ENCODE results near the gene GLG1.
A peak's percentile ranks its signal among the peaks of the same experiment; 100 is the strongest.

GLG1 gene

DNA sequence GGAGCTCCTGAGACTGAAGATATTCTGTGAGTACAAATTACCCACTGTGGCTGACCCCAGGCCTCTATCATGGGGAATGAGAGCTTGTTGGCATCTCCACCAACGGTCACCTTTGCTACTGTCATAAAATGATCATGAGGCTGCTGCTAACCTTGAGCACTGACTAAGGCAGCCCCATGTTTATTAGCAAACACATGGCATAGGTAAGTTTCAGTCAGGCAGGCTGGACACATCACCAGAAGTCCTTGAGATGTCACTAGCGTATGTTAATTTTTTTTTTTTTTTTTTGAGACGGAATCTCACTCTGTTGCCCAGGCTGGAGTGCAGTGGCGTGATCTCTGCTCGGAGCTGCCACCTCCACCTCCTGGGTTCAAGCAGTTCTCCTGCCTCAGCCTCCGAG lies 1.5 kb upstream of the GLG1 start:
- peaks cover 0 to 5% of the 10 kb centered on the region in 2 donors for H3K36me3 ChIP-seq (ENCODE audit: control insufficient read depth in 1 of 2, insufficient read depth in 2 of 2, low read length in 2 of 2)
- H3K4me1 ChIP-seq (ENCODE audit: control insufficient read depth in 1 of 2, insufficient read depth in 2 of 2, low read length in 2 of 2): peaks cover 20 to 22% of the 10 kb centered on the region in 2 donors
- H3K4me3 ChIP-seq (ENCODE audit: low read depth in 1 of 2, low read length in 2 of 2): no peak overlapping the region
- no peaks in the 10 kb centered on the region for H3K9me3 ChIP-seq (ENCODE audit: control insufficient read depth in 1 of 2, low read length in 2 of 2)
- no peaks in the 10 kb centered on the region for H3K27me3 ChIP-seq (ENCODE audit: low read depth, low read length)
- no peak overlapping the region for H3K27ac ChIP-seq (ENCODE audit: low read length)

- Histone ChIP-seq H3K36me3 (ENCODE audit: control insufficient read depth in 1 of 2, insufficient read depth in 2 of 2, low read length in 2 of 2) (peaks cover 0 to 5% of the 10 kb centered on the region in 2 donors), H3K4me3 (ENCODE audit: low read depth in 1 of 2, low read length in 2 of 2) (peak overlapping the region in 1 of 2 donors; percentile 99), H3K27ac (ENCODE audit: low read length) (no peak overlapping the region), H3K9me3 (ENCODE audit: control insufficient read depth in 1 of 2, low read length in 2 of 2) (no peaks in the 10 kb centered on the region), H3K4me1 (ENCODE audit: control insufficient read depth in 1 of 2, insufficient read depth in 2 of 2, low read length in 2 of 2) (peaks cover 20 to 22% of the 10 kb centered on the region in 2 donors), H3K27me3 (ENCODE audit: low read depth, low read length) (no peaks in the 10 kb centered on the region)
These were observed 1.0 kb upstream of the GLG1 start for GRCh38 chr16:74607962-74608356.

DNA sequence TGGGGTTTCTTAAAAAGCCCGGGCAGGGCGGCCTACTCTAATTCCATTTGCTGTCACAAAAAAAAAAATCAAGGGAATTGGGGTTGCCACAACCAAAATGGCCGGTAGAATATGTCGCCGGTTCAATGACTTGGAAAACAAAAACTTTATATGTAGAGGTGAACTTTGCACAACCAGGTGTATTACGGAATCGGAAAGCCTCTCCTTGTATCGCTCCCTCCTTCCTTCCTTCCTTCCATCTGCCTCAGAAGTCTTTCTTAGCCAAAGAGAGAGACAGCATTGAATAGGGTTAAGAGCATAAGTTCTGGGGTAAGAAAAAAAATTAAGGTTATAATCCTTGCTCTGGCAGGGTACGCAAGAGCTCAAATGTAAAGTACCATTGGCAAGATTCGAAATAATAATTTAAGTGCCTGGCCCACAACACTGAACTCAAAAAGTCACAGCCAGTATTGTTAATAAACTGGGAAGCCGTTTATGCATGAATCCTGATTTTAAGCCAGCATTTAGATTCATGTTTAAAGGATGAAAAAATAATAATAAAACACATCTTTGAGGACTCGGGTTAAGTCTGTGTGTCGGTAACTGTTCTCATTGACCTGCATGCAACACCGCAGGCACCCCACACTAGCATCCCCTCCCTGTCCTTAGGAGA lies 522 bp upstream of the GLG1 start:
- peaks cover 20 to 22% of the 10 kb centered on the region in 2 donors for H3K4me1 ChIP-seq (ENCODE audit: control insufficient read depth in 1 of 2, insufficient read depth in 2 of 2, low read length in 2 of 2)
- no peaks in the 10 kb centered on the region for H3K27me3 ChIP-seq (ENCODE audit: low read depth, low read length)
- peak overlapping the region; percentile 89 for H3K27ac ChIP-seq (ENCODE audit: low read length)
- H3K36me3 ChIP-seq (ENCODE audit: control insufficient read depth in 1 of 2, insufficient read depth in 2 of 2, low read length in 2 of 2): peaks cover 0 to 5% of the 10 kb centered on the region in 2 donors
- peak overlapping the region; percentile 97 to 99 for H3K4me3 ChIP-seq (ENCODE audit: low read depth in 1 of 2, low read length in 2 of 2)
- no peaks in the 10 kb centered on the region for H3K9me3 ChIP-seq (ENCODE audit: control insufficient read depth in 1 of 2, low read length in 2 of 2)

- H3K4me3 ChIP-seq (ENCODE audit: low read depth in 1 of 2, low read length in 2 of 2): peak overlapping the region; percentile 97 to 99
- H3K27me3 ChIP-seq (ENCODE audit: low read depth, low read length): no peaks in the 10 kb centered on the region
- H3K36me3 ChIP-seq (ENCODE audit: control insufficient read depth in 1 of 2, insufficient read depth in 2 of 2, low read length in 2 of 2): peaks cover 0 to 5% of the 10 kb centered on the region in 2 donors
- peak overlapping the region; percentile 89 for H3K27ac ChIP-seq (ENCODE audit: low read length)
- peaks cover 22 to 23% of the 10 kb centered on the region in 2 donors for H3K4me1 ChIP-seq (ENCODE audit: control insufficient read depth in 1 of 2, insufficient read depth in 2 of 2, low read length in 2 of 2)
- H3K9me3 ChIP-seq (ENCODE audit: control insufficient read depth in 1 of 2, low read length in 2 of 2): no peaks in the 10 kb centered on the region
These were observed 981 bp downstream of the GLG1 start for GRCh38 chr16:74605746-74606520.

DNA sequence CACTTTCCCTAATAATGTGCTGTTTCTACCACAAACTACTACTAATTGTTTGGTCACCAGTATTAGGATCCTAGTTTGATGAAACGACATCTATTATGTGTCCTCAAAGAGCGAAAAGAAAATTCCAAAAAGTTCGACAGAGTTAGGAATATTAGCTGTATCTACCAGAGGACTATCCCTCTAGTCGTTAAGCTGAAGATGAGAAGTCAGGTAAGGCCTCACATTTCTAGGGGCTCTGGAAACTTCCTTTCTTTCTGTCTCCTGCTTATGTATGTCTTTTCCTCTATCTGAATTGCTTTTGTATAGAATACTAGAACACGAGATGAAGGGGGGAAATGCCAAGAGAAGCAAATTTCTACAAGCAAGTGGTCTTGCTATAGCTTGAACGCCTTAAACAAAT lies 1.6 kb downstream of the GLG1 start:
- Histone ChIP-seq H3K9me3 (ENCODE audit: control insufficient read depth in 1 of 2, low read length in 2 of 2) (no peaks in the 10 kb centered on the region), H3K36me3 (ENCODE audit: control insufficient read depth in 1 of 2, insufficient read depth in 2 of 2, low read length in 2 of 2) (peaks cover 0 to 5% of the 10 kb centered on the region in 2 donors), H3K27ac (ENCODE audit: low read length) (no peak overlapping the region), H3K4me3 (ENCODE audit: low read depth in 1 of 2, low read length in 2 of 2) (peak overlapping the region; percentile 97 to 99), H3K4me1 (ENCODE audit: control insufficient read depth in 1 of 2, insufficient read depth in 2 of 2, low read length in 2 of 2) (peaks cover 23 to 27% of the 10 kb centered on the region in 2 donors), H3K27me3 (ENCODE audit: low read depth, low read length) (no peaks in the 10 kb centered on the region)

- no peaks in the 10 kb centered on the region for H3K9me3 ChIP-seq (ENCODE audit: control insufficient read depth in 1 of 2, low read length in 2 of 2)
- no peak overlapping the region for H3K27ac ChIP-seq (ENCODE audit: low read length)
- H3K27me3 ChIP-seq (ENCODE audit: low read depth, low read length): no peaks in the 10 kb centered on the region
- H3K4me1 ChIP-seq (ENCODE audit: control insufficient read depth in 1 of 2, insufficient read depth in 2 of 2, low read length in 2 of 2): peaks cover 23 to 27% of the 10 kb centered on the region in 2 donors
- H3K4me3 ChIP-seq (ENCODE audit: low read depth in 1 of 2, low read length in 2 of 2): no peak overlapping the region
- H3K36me3 ChIP-seq (ENCODE audit: control insufficient read depth in 1 of 2, insufficient read depth in 2 of 2, low read length in 2 of 2): peaks cover 0 to 5% of the 10 kb centered on the region in 2 donors
These were observed 3.1 kb downstream of the GLG1 start for GRCh38 chr16:74603848-74604247.

DNA sequence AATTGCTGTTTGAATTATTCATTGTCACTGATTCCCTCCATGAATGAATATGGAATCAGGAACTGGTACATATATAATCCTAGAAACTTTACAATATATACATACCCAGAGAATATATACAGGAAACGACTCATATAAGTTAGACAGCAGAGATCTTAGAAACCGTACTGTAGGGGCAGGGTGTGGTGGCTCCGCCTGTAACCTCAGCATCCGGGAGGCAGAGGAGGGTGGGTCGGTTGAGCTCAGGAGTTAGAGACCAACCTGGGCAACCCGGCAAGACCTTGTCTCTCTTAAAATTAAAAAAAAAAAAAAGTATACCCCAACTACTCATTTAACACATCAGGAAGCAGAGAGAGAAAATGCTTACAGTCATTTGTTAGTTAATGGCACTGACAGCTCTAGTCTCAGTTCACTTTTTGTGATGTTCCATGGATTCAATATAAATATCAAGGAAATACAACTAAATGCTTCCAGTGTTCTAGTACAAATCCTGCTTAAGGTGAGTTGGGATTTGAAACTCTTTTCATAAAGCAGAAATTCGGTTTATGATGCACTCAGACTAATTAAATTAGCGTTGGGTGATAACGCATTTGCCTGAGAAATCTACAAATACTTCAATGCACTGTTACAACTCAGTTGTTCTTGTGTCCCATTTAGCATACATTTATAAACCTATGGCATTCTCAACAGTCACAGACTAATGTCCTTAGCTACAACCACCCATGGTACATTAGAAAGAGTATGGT lies 5.6 kb downstream of the GLG1 start:
- Histone ChIP-seq H3K27me3 (ENCODE audit: low read depth, low read length) (no peaks in the 10 kb centered on the region), H3K27ac (ENCODE audit: low read length) (no peak overlapping the region), H3K9me3 (ENCODE audit: control insufficient read depth in 1 of 2, low read length in 2 of 2) (no peaks in the 10 kb centered on the region), H3K36me3 (ENCODE audit: control insufficient read depth in 1 of 2, insufficient read depth in 2 of 2, low read length in 2 of 2) (peaks cover 0 to 5% of the 10 kb centered on the region in 2 donors), H3K4me1 (ENCODE audit: control insufficient read depth in 1 of 2, insufficient read depth in 2 of 2, low read length in 2 of 2) (peaks cover 18 to 27% of the 10 kb centered on the region in 2 donors), H3K4me3 (ENCODE audit: low read depth in 1 of 2, low read length in 2 of 2) (no peak overlapping the region)

DNA sequence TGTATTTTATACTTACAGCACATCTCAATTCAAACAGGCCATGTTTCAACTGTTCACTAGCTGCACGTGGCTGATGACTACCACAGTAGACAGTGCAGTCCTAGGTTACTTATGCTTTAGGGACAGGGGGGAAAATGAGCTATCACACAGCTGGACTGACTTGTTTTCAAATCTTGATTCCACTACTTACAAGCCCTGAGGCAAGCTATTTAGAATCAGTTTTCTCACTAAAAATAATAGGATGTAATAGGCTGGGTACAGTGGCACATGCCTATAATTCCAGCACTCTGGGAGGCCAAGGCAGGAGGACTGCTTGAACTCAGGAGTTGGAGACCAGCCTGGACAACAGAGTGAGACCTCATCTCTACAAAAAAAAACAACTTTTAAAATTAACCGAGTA lies 10.3 kb downstream of the GLG1 start:
- Histone ChIP-seq H3K27me3 (ENCODE audit: low read depth, low read length) (no peaks in the 10 kb centered on the region), H3K9me3 (ENCODE audit: control insufficient read depth in 1 of 2, low read length in 2 of 2) (no peaks in the 10 kb centered on the region), H3K4me3 (ENCODE audit: low read depth in 1 of 2, low read length in 2 of 2) (no peak overlapping the region), H3K27ac (ENCODE audit: low read length) (no peak overlapping the region), H3K4me1 (ENCODE audit: control insufficient read depth in 1 of 2, insufficient read depth in 2 of 2, low read length in 2 of 2) (peaks cover 0 to 11% of the 10 kb centered on the region in 2 donors), H3K36me3 (ENCODE audit: control insufficient read depth in 1 of 2, insufficient read depth in 2 of 2, low read length in 2 of 2) (peaks cover 0 to 5% of the 10 kb centered on the region in 2 donors)

GRCh38 chr16:74592847-74593246 lies 14.1 kb downstream of the GLG1 start:
- H3K27me3 ChIP-seq (ENCODE audit: low read depth, low read length): no peaks in the 10 kb centered on the region

DNA sequence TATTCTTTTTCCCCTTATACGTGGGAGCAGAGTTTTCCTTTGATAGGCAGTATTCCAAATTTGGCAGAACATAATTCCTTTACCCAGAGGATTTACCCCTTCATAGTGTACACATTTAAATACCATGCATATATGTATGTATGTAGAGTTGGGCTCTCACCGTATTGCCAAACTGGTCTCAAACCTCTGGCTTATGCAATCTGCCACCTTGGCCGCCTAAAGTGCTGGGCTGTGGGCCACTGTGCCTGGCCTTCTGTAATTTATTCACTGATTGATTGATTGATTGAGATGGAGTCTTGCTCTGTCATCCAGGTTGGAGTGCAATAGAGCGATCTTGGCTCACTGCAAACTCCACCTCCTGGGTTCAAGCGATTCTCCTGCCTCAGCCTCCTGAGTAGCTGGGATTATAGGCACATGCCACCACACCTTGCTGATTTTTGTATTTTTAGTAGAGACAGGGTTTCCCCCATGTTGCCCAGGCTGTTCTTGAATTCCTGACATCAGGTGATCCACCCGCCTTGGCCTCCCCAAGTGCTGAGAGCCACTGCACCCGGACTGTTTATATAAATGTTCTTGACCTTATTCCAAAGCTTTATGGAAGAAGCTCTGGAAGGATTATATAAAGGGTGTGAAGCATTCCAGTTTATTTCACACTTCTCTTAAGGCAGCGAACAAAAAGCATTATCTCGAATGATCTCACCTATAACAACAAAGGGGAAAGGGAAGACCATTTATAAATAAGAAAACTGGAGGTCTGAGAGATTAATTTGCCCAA lies 14.9 kb downstream of the GLG1 start:
- Histone ChIP-seq H3K36me3 (ENCODE audit: control insufficient read depth in 1 of 2, insufficient read depth in 2 of 2, low read length in 2 of 2) (peaks cover 0 to 3% of the 10 kb centered on the region in 2 donors), H3K9me3 (ENCODE audit: control insufficient read depth in 1 of 2, low read length in 2 of 2) (no peaks in the 10 kb centered on the region), H3K27ac (ENCODE audit: low read length) (no peak overlapping the region), H3K27me3 (ENCODE audit: low read depth, low read length) (no peaks in the 10 kb centered on the region), H3K4me1 (ENCODE audit: control insufficient read depth in 1 of 2, insufficient read depth in 2 of 2, low read length in 2 of 2) (peaks cover 0 to 6% of the 10 kb centered on the region in 2 donors), H3K4me3 (ENCODE audit: low read depth in 1 of 2, low read length in 2 of 2) (no peak overlapping the region)

More at GRCh38 chr16:74592847-74593246, 14.1 kb downstream of the GLG1 start:
- Histone ChIP-seq H3K36me3 (ENCODE audit: control insufficient read depth in 1 of 2, insufficient read depth in 2 of 2, low read length in 2 of 2) (peaks cover 0 to 5% of the 10 kb centered on the region in 2 donors), H3K9me3 (ENCODE audit: control insufficient read depth in 1 of 2, low read length in 2 of 2) (no peaks in the 10 kb centered on the region), H3K4me3 (ENCODE audit: low read depth in 1 of 2, low read length in 2 of 2) (no peak overlapping the region), H3K27ac (ENCODE audit: low read length) (no peak overlapping the region), H3K4me1 (ENCODE audit: control insufficient read depth in 1 of 2, insufficient read depth in 2 of 2, low read length in 2 of 2) (peaks cover 0 to 6% of the 10 kb centered on the region in 2 donors)

Measured in muscle layer of duodenum (tissue), 2 donors.